ENCODE measurements around the gene ADARB2.
"Not testable (repeated sequence)": the region's sequence is repeated elsewhere in the genome, so short reads cannot be mapped to it uniquely, and the experiment has no call there.

Gene ADARB2

GRCh38 chr10:1416456-1417037 is 320.8 kb downstream of the ADARB2 start:
- DNase-seq (ENCODE audit: low read depth in 2 of 2, low spot score in 1 of 2), result no peak

- DNase-seq (ENCODE audit: low read depth in 2 of 2, low spot score in 1 of 2), result no peak
Measured at GRCh38 chr10:1414893-1415292, 322.4 kb downstream of the ADARB2 start.

- not testable (repeated sequence) for DNase-seq (ENCODE audit: low read depth in 2 of 2, low spot score in 1 of 2)
Measured at GRCh38 chr10:1414346-1414745, 323.0 kb downstream of the ADARB2 start.

- DNase-seq (ENCODE audit: low read depth in 2 of 2, low spot score in 1 of 2), result no peak
Measured at GRCh38 chr10:1413823-1414222, 323.5 kb downstream of the ADARB2 start.

- no peak for DNase-seq (ENCODE audit: low read depth in 2 of 2, low spot score in 1 of 2)
Measured at GRCh38 chr10:1413256-1413655, 324.1 kb downstream of the ADARB2 start.

GRCh38 chr10:1412531-1413189 is 324.7 kb downstream of the ADARB2 start:
- DNase-seq (ENCODE audit: low read depth in 2 of 2, low spot score in 1 of 2), result no peak

GRCh38 chr10:1411956-1412355 is 325.4 kb downstream of the ADARB2 start:
- DNase-seq (ENCODE audit: low read depth in 2 of 2, low spot score in 1 of 2), result no peak

GRCh38 chr10:1411451-1411850 is 325.9 kb downstream of the ADARB2 start:
- DNase-seq (ENCODE audit: low read depth in 2 of 2, low spot score in 1 of 2), result no peak

- no peak for DNase-seq (ENCODE audit: low read depth in 2 of 2, low spot score in 1 of 2)
Measured at GRCh38 chr10:1410469-1411395, 326.6 kb downstream of the ADARB2 start.

- DNase-seq (ENCODE audit: low read depth in 2 of 2, low spot score in 1 of 2), result no peak
Measured at GRCh38 chr10:1410032-1410431, 327.3 kb downstream of the ADARB2 start.

GRCh38 chr10:1409392-1409791 is 327.9 kb downstream of the ADARB2 start:
- DNase-seq (ENCODE audit: low read depth in 2 of 2, low spot score in 1 of 2), result no peak

GRCh38 chr10:1408651-1409367 is 328.5 kb downstream of the ADARB2 start:
- DNase-seq (ENCODE audit: low read depth in 2 of 2, low spot score in 1 of 2), result no peak

- DNase-seq (ENCODE audit: low read depth in 2 of 2, low spot score in 1 of 2), result no peak
Measured at GRCh38 chr10:1406967-1407945, 330.1 kb downstream of the ADARB2 start.

GRCh38 chr10:1406132-1406966 is 331.0 kb downstream of the ADARB2 start:
- no peak for DNase-seq (ENCODE audit: low read depth in 2 of 2, low spot score in 1 of 2)

- no peak for DNase-seq (ENCODE audit: low read depth in 2 of 2, low spot score in 1 of 2)
Measured at GRCh38 chr10:1404323-1405260, 332.7 kb downstream of the ADARB2 start.

GRCh38 chr10:1403508-1404322 is 333.6 kb downstream of the ADARB2 start:
- DNase-seq (ENCODE audit: low read depth in 2 of 2, low spot score in 1 of 2), result no peak

- DNase-seq (ENCODE audit: low read depth in 2 of 2, low spot score in 1 of 2), result no peak
Measured at GRCh38 chr10:1402816-1403507, 334.4 kb downstream of the ADARB2 start.
